CD4-positive, alpha-beta memory T cell (primary cell): Measurements from ENCODE around the gene CNN3. TPM values are rescaled to one million over a fixed set of nuclear protein-coding genes. Genes with fewer than 3 reads are reported as not detected.

Experiments
- CTCF ChIA-PET: fragments of 350-600 bp; sonication (Branson Sonifier 250); formaldehyde crosslinking; loops from one replicate; lab custom pipeline; 2021; ENCODE audit warnings: inconsistent platforms; ENCODE audit not compliant: partially characterized antibody; lab: Charles Lee
- POLR2A ChIA-PET: fragments of 350-600 bp; sonication (Branson Sonifier 250); formaldehyde crosslinking; loops from one replicate; lab custom pipeline; 2021; ENCODE audit not compliant: partially characterized antibody; lab: Charles Lee
- DNase-seq, 5 donors: peaks; one replicate each; pipeline versions ENCODE4 v3.0.0 to v3.0.0-alpha.2; 2020 to 2022; ENCODE audit warnings: mixed read lengths in 1 of 5
- H3K27ac ChIP-seq: one replicate; pipeline ENCODE4 v1.7.0; 2013; ENCODE audit warnings: low read depth, low read length
- H3K27me3 ChIP-seq: 2 replicates; pipeline ENCODE4 v1.7.0; 2013; ENCODE audit warnings: mild to moderate bottlenecking, low read length, moderate library complexity; ENCODE audit not compliant: insufficient read depth
- H3K36me3 ChIP-seq: 2 replicates; pipeline ENCODE4 v1.7.0; 2013; ENCODE audit warnings: mild to moderate bottlenecking, low read length, moderate library complexity; ENCODE audit not compliant: insufficient read depth
- H3K4me1 ChIP-seq: 2 replicates; pipeline ENCODE4 v1.7.0; 2013; ENCODE audit warnings: mild to moderate bottlenecking, low read length, moderate library complexity; ENCODE audit not compliant: insufficient read depth
- H3K4me3 ChIP-seq, 2 donors: one replicate each; pipeline ENCODE4 v1.7.0; 2013; ENCODE audit warnings: low read length in 2 of 2, mild to moderate bottlenecking in 1 of 2
- H3K9me3 ChIP-seq, 2 donors: one replicate each; pipeline ENCODE4 v1.7.0; 2013; ENCODE audit warnings: low read length in 2 of 2, control low read depth in 1 of 2; ENCODE audit not compliant: control insufficient read depth in 1 of 2
- H3K27ac Mint-ChIP-seq, 7 donors: one replicate each; pipeline ENCODE4 v1.8.0; 2020 to 2021; ENCODE audit warnings: mixed read lengths in 7 of 7, mild to moderate bottlenecking in 6 of 7, inconsistent platforms in 3 of 7, moderate library complexity in 3 of 7
- H3K27me3 Mint-ChIP-seq, 2 donors: one replicate each; pipeline ENCODE4 v1.8.0; 2020 to 2021; ENCODE audit warnings: mixed read lengths in 2 of 2
- H3K36me3 Mint-ChIP-seq, 2 donors: one replicate each; pipeline ENCODE4 v1.8.0; 2020 to 2021; ENCODE audit warnings: mixed read lengths in 2 of 2, inconsistent platforms in 1 of 2, mild to moderate bottlenecking in 1 of 2
- H3K4me1 Mint-ChIP-seq, 4 donors: one replicate each; pipeline ENCODE4 v1.8.0; 2020 to 2021; ENCODE audit warnings: mixed read lengths in 4 of 4, mild to moderate bottlenecking in 1 of 4
- H3K4me3 Mint-ChIP-seq, 8 donors: one replicate each; pipeline ENCODE4 v1.8.0; 2020 to 2021; ENCODE audit warnings: mixed read lengths in 8 of 8, mild to moderate bottlenecking in 7 of 8, moderate library complexity in 6 of 8, inconsistent platforms in 3 of 8
- H3K9me3 Mint-ChIP-seq, 8 donors: one replicate each; pipeline ENCODE4 v1.8.0; 2020 to 2021; ENCODE audit warnings: mixed read lengths in 8 of 8, mild to moderate bottlenecking in 5 of 8, inconsistent platforms in 3 of 8, moderate library complexity in 1 of 8
- intact Hi-C: fragments of 100-400 bp; cut with micrococcal nuclease; formaldehyde crosslinking; loops from one replicate; pipeline ENCODE4 v1.15.1; 2023
- polyA plus RNA-seq, 2 donors: library from polyadenylated mRNA; unstranded; fragments of 300-500 nt; fragmentation: Illumina TruSeq; gene quantifications; one replicate each; pipeline ENCODE4 v1.2.3, GENCODE V29; 2021
- total RNA-seq, 2 experiments: library from RNA; stranded (reverse); gene quantifications; one replicate each; pipeline ENCODE4 v1.2.3, GENCODE V29; 2021

CNN3 gene
- total and polyA plus RNA-seq, 4 experiments from 2014 or later = 1.9 to 3.2 (median 2.4) TPM

- H3K9me3 ChIP-seq = no peaks in the 10 kb centered on the region
- DNase-seq = no peak
- H3K4me1 ChIP-seq = no peaks in the 10 kb centered on the region
- Mint-ChIP-seq H3K4me1 (no peaks in the 10 kb centered on the region), H3K27ac (no peak overlapping the region), H3K9me3 (no peaks in the 10 kb centered on the region), H3K4me3 (no peak overlapping the region), H3K27me3 (peaks cover 0 to 7% of the 10 kb centered on the region in 2 donors), H3K36me3 (no peaks in the 10 kb centered on the region)
- CTCF ChIA-PET = interaction anchor here (0.9 kb wide), 1 partner anchor 16 kb away, joined by 3 read pairs; no protein-coding TSS in a partner anchor
- H3K4me3 ChIP-seq = no peak overlapping the region
- H3K27me3 ChIP-seq = no peaks in the 10 kb centered on the region
- no peaks in the 10 kb centered on the region for H3K36me3 ChIP-seq
- intact Hi-C loops = no loop called here
- POLR2A ChIA-PET = no interaction called here
- no peak overlapping the region for H3K27ac ChIP-seq
These were observed 63.0 kb downstream of the CNN3 start for GRCh38 chr1:94863919-94864318.

- POLR2A ChIA-PET = no interaction called here
- Mint-ChIP-seq H3K4me3 (no peak overlapping the region), H3K27ac (no peak overlapping the region), H3K4me1 (no peaks in the 10 kb centered on the region), H3K27me3 (peaks cover under 1 to 7% of the 10 kb centered on the region in 2 donors), H3K9me3 (no peaks in the 10 kb centered on the region), H3K36me3 (no peaks in the 10 kb centered on the region)
- no peak overlapping the region for H3K4me3 ChIP-seq
- intact Hi-C loops = no loop called here
- H3K27ac ChIP-seq = no peak overlapping the region
- H3K27me3 ChIP-seq = no peaks in the 10 kb centered on the region
- no peaks in the 10 kb centered on the region for H3K36me3 ChIP-seq
- no peaks in the 10 kb centered on the region for H3K9me3 ChIP-seq
- H3K4me1 ChIP-seq = no peaks in the 10 kb centered on the region
- no peak for DNase-seq
- CTCF ChIA-PET = interaction anchor here (1.2 kb wide), 1 partner anchor 9 kb away, joined by 6 read pairs; no protein-coding TSS in a partner anchor
These were observed 63.5 kb downstream of the CNN3 start for GRCh38 chr1:94863297-94863911.

- H3K9me3 Mint-ChIP-seq = no peaks in the 10 kb centered on the region
- intact Hi-C loops = no loop called here
- H3K27me3 Mint-ChIP-seq = peaks cover 3 to 7% of the 10 kb centered on the region in 2 donors
- H3K36me3 ChIP-seq = no peaks in the 10 kb centered on the region
- H3K27ac ChIP-seq = no peak overlapping the region
- H3K9me3 ChIP-seq = no peaks in the 10 kb centered on the region
- no peak overlapping the region for H3K4me3 Mint-ChIP-seq
- ChIA-PET CTCF (interaction anchor here (1.2 to 2.0 kb wide), 2 partner anchors 8 to 9 kb away, joined by 4 to 6 read pairs; no protein-coding TSS in a partner anchor), POLR2A (no interaction called here)
- no peaks in the 10 kb centered on the region for H3K27me3 ChIP-seq
- H3K4me1 ChIP-seq = no peaks in the 10 kb centered on the region
- H3K4me1 Mint-ChIP-seq = no peaks in the 10 kb centered on the region
- no peaks in the 10 kb centered on the region for H3K36me3 Mint-ChIP-seq
- H3K27ac Mint-ChIP-seq = no peak overlapping the region
- H3K4me3 ChIP-seq = no peak overlapping the region
- DNase-seq = no peak
These were observed 64.2 kb downstream of the CNN3 start for GRCh38 chr1:94862718-94863117.

DNA sequence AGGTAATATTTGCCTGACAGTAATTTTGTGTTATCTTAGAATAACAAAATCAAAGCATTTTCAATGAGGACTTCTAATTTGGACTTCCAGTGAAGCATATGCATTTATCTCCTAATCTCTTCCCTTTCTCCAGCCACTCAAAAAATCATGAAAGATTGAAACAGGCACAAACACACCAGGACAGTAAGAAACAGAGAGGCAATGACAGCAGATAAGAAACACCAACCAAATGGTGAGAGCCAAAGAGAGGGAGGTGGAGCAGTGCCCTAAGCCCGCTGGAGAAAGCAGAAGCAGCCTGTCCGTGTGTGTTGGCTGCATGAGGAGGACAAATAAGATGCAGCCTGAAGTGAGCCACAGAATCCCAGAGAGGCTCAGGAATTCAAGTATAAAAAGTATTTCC lies 67.7 kb downstream of the CNN3 start:
- Mint-ChIP-seq H3K27ac (no peak overlapping the region), H3K4me3 (no peak overlapping the region), H3K36me3 (no peaks in the 10 kb centered on the region), H3K4me1 (no peaks in the 10 kb centered on the region), H3K9me3 (no peaks in the 10 kb centered on the region), H3K27me3 (peaks cover 3 to 5% of the 10 kb centered on the region in 2 donors)
- H3K4me3 ChIP-seq = no peak overlapping the region
- H3K4me1 ChIP-seq = no peaks in the 10 kb centered on the region
- DNase-seq = no peak
- ChIA-PET CTCF (interaction anchor here (0.6 kb wide), 1 partner anchor 103 kb away, joined by 3 read pairs; no protein-coding TSS in a partner anchor), POLR2A (no interaction called here)
- no peaks in the 10 kb centered on the region for H3K9me3 ChIP-seq
- intact Hi-C loops = no loop called here
- H3K27me3 ChIP-seq = no peaks in the 10 kb centered on the region
- no peak overlapping the region for H3K27ac ChIP-seq
- no peaks in the 10 kb centered on the region for H3K36me3 ChIP-seq

DNA sequence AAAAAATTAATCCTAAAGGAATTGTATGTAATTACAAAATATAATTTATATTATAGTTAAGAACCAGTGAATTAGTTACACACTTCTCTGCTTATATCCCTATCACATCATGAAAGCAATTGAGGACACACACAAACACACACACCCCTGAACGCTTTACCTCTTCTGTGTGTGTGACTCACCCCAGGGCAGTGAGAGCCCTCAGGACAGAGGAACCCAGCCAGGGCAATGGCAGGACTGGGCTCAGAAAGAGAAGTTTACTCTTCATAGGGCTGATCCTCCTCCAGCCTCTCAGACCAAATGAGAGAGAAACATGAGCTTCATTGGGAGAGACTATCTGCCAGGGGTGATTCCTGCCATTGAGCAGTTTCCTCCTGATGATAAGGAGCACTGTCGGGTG lies 68.6 kb downstream of the CNN3 start:
- H3K27ac Mint-ChIP-seq = no peak overlapping the region
- H3K4me1 ChIP-seq = no peaks in the 10 kb centered on the region
- H3K4me1 Mint-ChIP-seq = no peaks in the 10 kb centered on the region
- peaks cover 3 to 5% of the 10 kb centered on the region in 2 donors for H3K27me3 Mint-ChIP-seq
- H3K27ac ChIP-seq = no peak overlapping the region
- ChIA-PET POLR2A (no interaction called here), CTCF (interaction anchor here (8.2 kb wide), 1 partner anchor 189 kb away, joined by 226 read pairs; no protein-coding TSS in a partner anchor)
- no peak for DNase-seq
- no peaks in the 10 kb centered on the region for H3K9me3 ChIP-seq
- H3K27me3 ChIP-seq = no peaks in the 10 kb centered on the region
- H3K36me3 ChIP-seq = no peaks in the 10 kb centered on the region
- no peaks in the 10 kb centered on the region for H3K36me3 Mint-ChIP-seq
- H3K4me3 Mint-ChIP-seq = no peak overlapping the region
- intact Hi-C loops = no loop called here
- no peak overlapping the region for H3K4me3 ChIP-seq
- no peaks in the 10 kb centered on the region for H3K9me3 Mint-ChIP-seq

- CTCF ChIA-PET = interaction anchor here (5.2 to 8.2 kb wide), 2 partner anchors 182 to 190 kb away, joined by 73 to 226 read pairs; no protein-coding TSS in a partner anchor
- H3K36me3 Mint-ChIP-seq = no peaks in the 10 kb centered on the region
- Histone ChIP-seq H3K36me3 (no peaks in the 10 kb centered on the region), H3K27me3 (no peaks in the 10 kb centered on the region), H3K4me1 (no peaks in the 10 kb centered on the region), H3K4me3 (no peak overlapping the region), H3K27ac (no peak overlapping the region), H3K9me3 (no peaks in the 10 kb centered on the region)
- no peaks in the 10 kb centered on the region for H3K9me3 Mint-ChIP-seq
- peaks cover 3 to 5% of the 10 kb centered on the region in 2 donors for H3K27me3 Mint-ChIP-seq
- POLR2A ChIA-PET = interaction anchor here (1.6 kb wide), 1 partner anchor 187 kb away, joined by 4 read pairs; no protein-coding TSS in a partner anchor
- H3K27ac Mint-ChIP-seq = no peak overlapping the region
- H3K4me1 Mint-ChIP-seq = no peaks in the 10 kb centered on the region
- no peak for DNase-seq
- no peak overlapping the region for H3K4me3 Mint-ChIP-seq
- intact Hi-C loops = no loop called here
These were observed 70.0 kb downstream of the CNN3 start for GRCh38 chr1:94856868-94857267.

DNA sequence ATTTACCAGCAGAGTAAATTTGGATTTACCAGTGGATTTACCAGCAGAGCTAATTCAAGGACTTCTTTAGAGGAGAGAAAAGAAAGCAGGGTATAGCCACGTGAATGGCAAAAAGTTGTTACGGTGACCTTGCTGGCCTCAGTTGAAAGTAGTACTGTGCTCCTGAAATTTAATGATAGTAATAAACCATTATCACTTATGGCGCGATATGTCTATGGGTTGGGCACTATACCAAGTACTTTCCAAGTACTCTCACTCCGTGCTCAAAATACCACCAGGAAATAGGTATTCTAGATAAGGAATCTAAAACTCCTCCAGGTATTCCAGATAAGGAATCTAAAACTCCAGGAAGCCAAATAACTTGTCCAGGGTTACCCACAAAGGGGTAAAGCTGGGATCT lies 70.9 kb downstream of the CNN3 start:
- Histone ChIP-seq H3K9me3 (no peaks in the 10 kb centered on the region), H3K27ac (no peak overlapping the region), H3K27me3 (no peaks in the 10 kb centered on the region), H3K4me3 (no peak overlapping the region), H3K4me1 (no peaks in the 10 kb centered on the region), H3K36me3 (no peaks in the 10 kb centered on the region)
- POLR2A ChIA-PET = interaction anchor here (0.8 to 1.6 kb wide), 2 partner anchors 187 to 217 kb away, joined by 3 to 4 read pairs; partner anchors contain the start of gene ALG14
- H3K4me1 Mint-ChIP-seq = no peaks in the 10 kb centered on the region
- peaks cover 3 to 5% of the 10 kb centered on the region in 2 donors for H3K27me3 Mint-ChIP-seq
- DNase-seq = no peak
- no peak overlapping the region for H3K4me3 Mint-ChIP-seq
- H3K27ac Mint-ChIP-seq = no peak overlapping the region
- CTCF ChIA-PET = interaction anchor here (1.2 to 8.2 kb wide), 5 partner anchors 175 to 383 kb away, joined by 4 to 226 read pairs (median 38); partner anchors contain the start of gene RWDD3
- intact Hi-C loops = no loop called here
- H3K9me3 Mint-ChIP-seq = no peaks in the 10 kb centered on the region
- no peaks in the 10 kb centered on the region for H3K36me3 Mint-ChIP-seq
